ENCODE results near the gene FBXW5. TPM values are rescaled to one million over a fixed set of nuclear protein-coding genes. Genes with fewer than 3 reads are reported as not detected.

The FBXW5 gene
- total and polyA plus RNA-seq, 9 of the 15 experiments (the other 6 are each of a cell fraction or from before 2014, with no cell fraction given), result 0.21 to 128 (median 37.0) TPM

DNA sequence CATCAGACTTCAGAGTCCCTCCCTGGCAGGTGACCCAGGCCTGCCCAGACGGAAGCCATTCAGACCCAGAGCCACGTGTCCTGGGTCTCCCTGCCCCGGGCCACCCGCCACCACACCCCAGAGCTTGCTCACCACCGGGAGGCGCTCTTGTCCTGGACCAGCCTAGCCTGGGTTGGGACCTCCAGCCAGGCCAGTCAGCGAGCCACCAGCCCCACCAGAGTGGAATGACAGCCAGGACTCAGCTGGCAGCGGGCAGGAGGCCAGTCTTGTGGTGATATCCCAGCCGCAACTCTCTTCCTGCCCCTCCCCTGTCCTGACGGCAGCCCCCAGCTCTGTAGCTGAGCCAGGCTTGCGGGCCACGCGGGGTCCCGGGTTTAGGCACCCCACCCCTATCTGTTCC is 31.1 kb upstream of the FBXW5 start (continued):
- TF ChIP-seq, protein P1, sequence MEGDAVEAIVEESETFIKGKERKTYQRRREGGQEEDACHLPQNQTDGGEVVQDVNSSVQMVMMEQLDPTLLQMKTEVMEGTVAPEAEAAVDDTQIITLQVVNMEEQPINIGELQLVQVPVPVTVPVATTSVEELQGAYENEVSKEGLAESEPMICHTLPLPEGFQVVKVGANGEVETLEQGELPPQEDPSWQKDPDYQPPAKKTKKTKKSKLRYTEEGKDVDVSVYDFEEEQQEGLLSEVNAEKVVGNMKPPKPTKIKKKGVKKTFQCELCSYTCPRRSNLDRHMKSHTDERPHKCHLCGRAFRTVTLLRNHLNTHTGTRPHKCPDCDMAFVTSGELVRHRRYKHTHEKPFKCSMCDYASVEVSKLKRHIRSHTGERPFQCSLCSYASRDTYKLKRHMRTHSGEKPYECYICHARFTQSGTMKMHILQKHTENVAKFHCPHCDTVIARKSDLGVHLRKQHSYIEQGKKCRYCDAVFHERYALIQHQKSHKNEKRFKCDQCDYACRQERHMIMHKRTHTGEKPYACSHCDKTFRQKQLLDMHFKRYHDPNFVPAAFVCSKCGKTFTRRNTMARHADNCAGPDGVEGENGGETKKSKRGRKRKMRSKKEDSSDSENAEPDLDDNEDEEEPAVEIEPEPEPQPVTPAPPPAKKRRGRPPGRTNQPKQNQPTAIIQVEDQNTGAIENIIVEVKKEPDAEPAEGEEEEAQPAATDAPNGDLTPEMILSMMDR (IDR thresholded peaks at IDR 0.05 in 2 of 3, conservative IDR thresholded peaks at IDR 0.05 in 1 of 3; ENCODE audit: insufficient read depth in 2 of 3, low read depth in 1 of 3, low read length in 3 of 3), result peak; percentile 61 to 77 (median 66)
- no peak for TF ChIP-seq SOX6 (IDR thresholded peaks at IDR 0.05)
- TF ChIP-seq ZNF668 (CRISPR knock-in tag; IDR thresholded peaks at IDR 0.05), result no peak
- TF ChIP-seq, protein P2, sequence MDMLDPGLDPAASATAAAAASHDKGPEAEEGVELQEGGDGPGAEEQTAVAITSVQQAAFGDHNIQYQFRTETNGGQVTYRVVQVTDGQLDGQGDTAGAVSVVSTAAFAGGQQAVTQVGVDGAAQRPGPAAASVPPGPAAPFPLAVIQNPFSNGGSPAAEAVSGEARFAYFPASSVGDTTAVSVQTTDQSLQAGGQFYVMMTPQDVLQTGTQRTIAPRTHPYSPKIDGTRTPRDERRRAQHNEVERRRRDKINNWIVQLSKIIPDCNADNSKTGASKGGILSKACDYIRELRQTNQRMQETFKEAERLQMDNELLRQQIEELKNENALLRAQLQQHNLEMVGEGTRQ (CRISPR knock-in tag; IDR thresholded peaks at IDR 0.05), result no peak
- no peak for TF ChIP-seq CBX3 (IDR thresholded peaks at IDR 0.05; ENCODE audit: borderline replicate concordance in 1 of 2, low read length in 2 of 2)
- no peak for TF ChIP-seq SIN3A (IDR thresholded peaks at IDR 0.05; ENCODE audit: borderline replicate concordance in 2 of 2, control insufficient read depth in 1 of 2, low read depth in 2 of 2, low read length in 2 of 2)
- no peak for TF ChIP-seq NFYB (IDR thresholded peaks at IDR 0.05; ENCODE audit: extremely low read depth, insufficient read length)
- no peak for TF ChIP-seq RBM17 (IDR thresholded peaks at IDR 0.05; ENCODE audit: borderline replicate concordance, low read depth, low read length)
- TF ChIP-seq, protein P3, sequence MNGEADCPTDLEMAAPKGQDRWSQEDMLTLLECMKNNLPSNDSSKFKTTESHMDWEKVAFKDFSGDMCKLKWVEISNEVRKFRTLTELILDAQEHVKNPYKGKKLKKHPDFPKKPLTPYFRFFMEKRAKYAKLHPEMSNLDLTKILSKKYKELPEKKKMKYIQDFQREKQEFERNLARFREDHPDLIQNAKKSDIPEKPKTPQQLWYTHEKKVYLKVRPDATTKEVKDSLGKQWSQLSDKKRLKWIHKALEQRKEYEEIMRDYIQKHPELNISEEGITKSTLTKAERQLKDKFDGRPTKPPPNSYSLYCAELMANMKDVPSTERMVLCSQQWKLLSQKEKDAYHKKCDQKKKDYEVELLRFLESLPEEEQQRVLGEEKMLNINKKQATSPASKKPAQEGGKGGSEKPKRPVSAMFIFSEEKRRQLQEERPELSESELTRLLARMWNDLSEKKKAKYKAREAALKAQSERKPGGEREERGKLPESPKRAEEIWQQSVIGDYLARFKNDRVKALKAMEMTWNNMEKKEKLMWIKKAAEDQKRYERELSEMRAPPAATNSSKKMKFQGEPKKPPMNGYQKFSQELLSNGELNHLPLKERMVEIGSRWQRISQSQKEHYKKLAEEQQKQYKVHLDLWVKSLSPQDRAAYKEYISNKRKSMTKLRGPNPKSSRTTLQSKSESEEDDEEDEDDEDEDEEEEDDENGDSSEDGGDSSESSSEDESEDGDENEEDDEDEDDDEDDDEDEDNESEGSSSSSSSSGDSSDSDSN (IDR thresholded peaks at IDR 0.05; ENCODE audit: borderline replicate concordance in 1 of 2, low read depth in 2 of 2, low read length in 2 of 2), result no peak
- TF ChIP-seq HOXB6 (CRISPR knock-in tag; IDR thresholded peaks at IDR 0.05; ENCODE audit: borderline replicate concordance), result no peak
- no peak for TF ChIP-seq RNF2 (IDR thresholded peaks at IDR 0.05)
- TF ChIP-seq, protein P4, sequence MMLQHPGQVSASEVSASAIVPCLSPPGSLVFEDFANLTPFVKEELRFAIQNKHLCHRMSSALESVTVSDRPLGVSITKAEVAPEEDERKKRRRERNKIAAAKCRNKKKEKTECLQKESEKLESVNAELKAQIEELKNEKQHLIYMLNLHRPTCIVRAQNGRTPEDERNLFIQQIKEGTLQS (IDR thresholded peaks at IDR 0.05), result no peak
- TF ChIP-seq, protein P4 (CRISPR knock-in tag; conservative IDR thresholded peaks at IDR 0.05), result no peak
- TF ChIP-seq ZC3H8 (IDR thresholded peaks at IDR 0.05), result no peak
- TF ChIP-seq ETV1 (tag; conservative IDR thresholded peaks at IDR 0.05; ENCODE audit: low read depth), result no peak
- no peak for TF ChIP-seq SNIP1 (IDR thresholded peaks at IDR 0.05; ENCODE audit: low read depth)
- TF ChIP-seq, protein P5, sequence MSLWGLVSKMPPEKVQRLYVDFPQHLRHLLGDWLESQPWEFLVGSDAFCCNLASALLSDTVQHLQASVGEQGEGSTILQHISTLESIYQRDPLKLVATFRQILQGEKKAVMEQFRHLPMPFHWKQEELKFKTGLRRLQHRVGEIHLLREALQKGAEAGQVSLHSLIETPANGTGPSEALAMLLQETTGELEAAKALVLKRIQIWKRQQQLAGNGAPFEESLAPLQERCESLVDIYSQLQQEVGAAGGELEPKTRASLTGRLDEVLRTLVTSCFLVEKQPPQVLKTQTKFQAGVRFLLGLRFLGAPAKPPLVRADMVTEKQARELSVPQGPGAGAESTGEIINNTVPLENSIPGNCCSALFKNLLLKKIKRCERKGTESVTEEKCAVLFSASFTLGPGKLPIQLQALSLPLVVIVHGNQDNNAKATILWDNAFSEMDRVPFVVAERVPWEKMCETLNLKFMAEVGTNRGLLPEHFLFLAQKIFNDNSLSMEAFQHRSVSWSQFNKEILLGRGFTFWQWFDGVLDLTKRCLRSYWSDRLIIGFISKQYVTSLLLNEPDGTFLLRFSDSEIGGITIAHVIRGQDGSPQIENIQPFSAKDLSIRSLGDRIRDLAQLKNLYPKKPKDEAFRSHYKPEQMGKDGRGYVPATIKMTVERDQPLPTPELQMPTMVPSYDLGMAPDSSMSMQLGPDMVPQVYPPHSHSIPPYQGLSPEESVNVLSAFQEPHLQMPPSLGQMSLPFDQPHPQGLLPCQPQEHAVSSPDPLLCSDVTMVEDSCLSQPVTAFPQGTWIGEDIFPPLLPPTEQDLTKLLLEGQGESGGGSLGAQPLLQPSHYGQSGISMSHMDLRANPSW (CRISPR knock-in tag; IDR thresholded peaks at IDR 0.05), result no peak
- TF ChIP-seq TAF7 (tag; IDR thresholded peaks at IDR 0.05), result no peak
- no peak for TF ChIP-seq ZNF133 (CRISPR knock-in tag; IDR thresholded peaks at IDR 0.05)
- TF ChIP-seq HNRNPK (IDR thresholded peaks at IDR 0.05; ENCODE audit: low read depth, low read length, poor library complexity, severe bottlenecking), result no peak
- no peak for TF ChIP-seq FIP1L1 (IDR thresholded peaks at IDR 0.05; ENCODE audit: low read depth, low read length, poor library complexity, severe bottlenecking)

All from K562 (cell line).